Body of pancreas (tissue), 4 donors: ENCODE results near the gene FAM204A. TPM values are rescaled to one million over a fixed set of nuclear protein-coding genes. Genes with fewer than 3 reads are reported as not detected.

Experiments
- ATAC-seq: fragments of 150-250 bp; one replicate; pipeline ENCODE4 v1.9.1; 2016
- DNase-seq, 4 donors: peaks; one replicate each; pipeline ENCODE4 v3.0.0-alpha.2; 2019
- H3K27ac ChIP-seq, 4 donors: fragments of 200-600 bp; sonication (generic); 1 replicate in 3 of 4; 2 replicates in 1 of 4; pipeline versions ENCODE4 v1.5.1 to v1.6.1; 2016 to 2019; ENCODE audit warnings: mild to moderate bottlenecking in 1 of 4, mixed read lengths in 1 of 4, moderate library complexity in 1 of 4
- H3K27me3 ChIP-seq, 2 donors: fragments of 200-600 bp; sonication (generic); one replicate each; pipeline ENCODE4 v1.6.0; 2016; ENCODE audit warnings: mild to moderate bottlenecking in 1 of 2
- H3K36me3 ChIP-seq, 2 donors: fragments of 200-600 bp; sonication (generic); replicated peaks in 1 of 2; 2 replicates each; pipeline ENCODE4 v1.5.1; 2016; ENCODE audit warnings: low read depth in 2 of 2; ENCODE audit not compliant: insufficient read depth in 1 of 2
- H3K4me1 ChIP-seq: fragments of 200-600 bp; sonication (generic); one replicate; pipeline ENCODE4 v1.6.0; 2016
- H3K4me3 ChIP-seq, 2 donors: fragments of 200-600 bp; sonication (generic); 1 replicate in 1 of 2; 2 replicates in 1 of 2; pipeline ENCODE4 v1.5.1; 2016 to 2019
- H3K9me3 ChIP-seq, 3 donors: fragments of 200-600 bp; sonication (generic); 1 replicate in 2 of 3; 2 replicates in 1 of 3; pipeline ENCODE4 v1.5.1; 2016
- POLR2A ChIP-seq, 3 donors: fragments of 450-650 bp; IDR thresholded peaks; one replicate each; pipeline ENCODE4 v1.6.1; 2016; ENCODE audit warnings: antibody characterized with exemption in 3 of 3, mild to moderate bottlenecking in 2 of 3
- WGBS, 2 donors: methylation state at CpG; one replicate each; pipeline ENCODE4 v1.1.5; 2017; 5-methylcytosine and 5-hydroxymethylcytosine counted together
- intact Hi-C: fragments of 100-400 bp; cut with DNase I; formaldehyde crosslinking; loops from one replicate; pipeline ENCODE4 v1.15.1; 2023
- total RNA-seq, 2 donors: library from RNA; depleted of rRNA; stranded (reverse); fragments of >200 nt; gene quantifications; one replicate each; pipeline ENCODE4 v1.1.0, GENCODE V29; 2016
- TF ChIP-seq, protein P1 (sequence below), 7 experiments: fragments of 450-650 bp in 4 of 7; fragments of 200-600 bp in 3 of 7; sonication (generic) in 3 of 7; IDR thresholded peaks; one replicate each; pipeline ENCODE4 v1.5.1; 2016 to 2019; ENCODE audit warnings: antibody characterized with exemption in 7 of 7

FAM204A gene
- total RNA-seq, 2 donors from 2014 or later: 8.6 to 57.4 TPM

DNA sequence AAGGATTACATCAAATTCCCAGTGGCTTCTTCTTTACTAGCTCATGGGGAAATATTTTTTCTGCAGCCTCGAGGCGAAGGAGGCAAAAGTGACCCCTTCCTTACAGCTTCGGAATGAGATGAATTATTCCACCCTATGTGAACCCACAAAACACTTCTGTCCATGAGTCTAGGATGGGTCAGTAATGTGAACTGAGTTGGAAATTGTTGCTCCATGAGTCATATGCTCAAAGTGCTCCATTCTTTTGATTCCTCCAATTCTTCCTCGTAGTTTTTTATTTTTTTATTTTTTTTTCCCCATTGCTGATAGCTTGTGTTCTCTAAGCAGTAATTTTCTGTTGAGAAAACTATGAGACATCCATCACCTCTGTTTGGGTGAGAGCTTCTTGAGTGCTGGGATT lies 31.7 kb upstream of the FAM204A start:
- no peaks in the 10 kb centered on the region for H3K4me1 ChIP-seq
- 46 to 47% methylated on average over 4 of the region's 4 CpGs for WGBS, 2 donors
- no peaks in the 10 kb centered on the region for H3K36me3 ChIP-seq
- DNase-seq: no peak
- H3K27ac ChIP-seq: no peak overlapping the region
- no peak overlapping the region for H3K4me3 ChIP-seq
- TF ChIP-seq POLR2A (IDR thresholded peaks at IDR 0.05): no peak
- TF ChIP-seq, protein P1, sequence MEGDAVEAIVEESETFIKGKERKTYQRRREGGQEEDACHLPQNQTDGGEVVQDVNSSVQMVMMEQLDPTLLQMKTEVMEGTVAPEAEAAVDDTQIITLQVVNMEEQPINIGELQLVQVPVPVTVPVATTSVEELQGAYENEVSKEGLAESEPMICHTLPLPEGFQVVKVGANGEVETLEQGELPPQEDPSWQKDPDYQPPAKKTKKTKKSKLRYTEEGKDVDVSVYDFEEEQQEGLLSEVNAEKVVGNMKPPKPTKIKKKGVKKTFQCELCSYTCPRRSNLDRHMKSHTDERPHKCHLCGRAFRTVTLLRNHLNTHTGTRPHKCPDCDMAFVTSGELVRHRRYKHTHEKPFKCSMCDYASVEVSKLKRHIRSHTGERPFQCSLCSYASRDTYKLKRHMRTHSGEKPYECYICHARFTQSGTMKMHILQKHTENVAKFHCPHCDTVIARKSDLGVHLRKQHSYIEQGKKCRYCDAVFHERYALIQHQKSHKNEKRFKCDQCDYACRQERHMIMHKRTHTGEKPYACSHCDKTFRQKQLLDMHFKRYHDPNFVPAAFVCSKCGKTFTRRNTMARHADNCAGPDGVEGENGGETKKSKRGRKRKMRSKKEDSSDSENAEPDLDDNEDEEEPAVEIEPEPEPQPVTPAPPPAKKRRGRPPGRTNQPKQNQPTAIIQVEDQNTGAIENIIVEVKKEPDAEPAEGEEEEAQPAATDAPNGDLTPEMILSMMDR (IDR thresholded peaks at IDR 0.05): no peak
- no peaks in the 10 kb centered on the region for H3K27me3 ChIP-seq
- intact Hi-C loops: no loop called here
- no peaks in the 10 kb centered on the region for H3K9me3 ChIP-seq
- ATAC-seq: no peak

DNA sequence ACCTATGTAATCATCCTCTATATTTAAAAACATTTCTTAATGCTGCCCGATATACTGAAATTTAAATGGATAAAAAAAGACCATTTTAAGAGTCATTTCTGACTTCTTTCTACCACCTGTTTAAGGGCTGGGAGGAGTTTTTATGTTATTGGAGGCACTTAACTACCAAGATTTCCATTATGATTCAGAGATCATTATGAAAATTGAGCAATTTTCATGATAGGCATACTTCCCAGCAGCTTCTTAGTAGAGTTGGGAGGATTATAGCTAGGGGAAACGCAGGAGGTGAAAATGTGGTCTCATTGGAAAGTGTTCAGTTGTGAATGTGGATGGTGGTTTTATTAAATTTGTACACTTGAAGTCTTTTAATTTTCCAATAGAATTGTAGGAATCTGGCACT lies 28.4 kb upstream of the FAM204A start:
- ATAC-seq (no peak), DNase-seq (no peak)
- Histone ChIP-seq H3K9me3 (no peaks in the 10 kb centered on the region), H3K4me1 (no peaks in the 10 kb centered on the region), H3K27ac (no peak overlapping the region), H3K27me3 (no peaks in the 10 kb centered on the region), H3K4me3 (no peak overlapping the region), H3K36me3 (no peaks in the 10 kb centered on the region)
- TF ChIP-seq POLR2A (IDR thresholded peaks at IDR 0.05): no peak
- TF ChIP-seq, protein P1 (IDR thresholded peaks at IDR 0.05): no peak
- intact Hi-C loops: no loop called here
- 92% methylated on average over 2 of the region's 2 CpGs for WGBS, 2 donors

DNA sequence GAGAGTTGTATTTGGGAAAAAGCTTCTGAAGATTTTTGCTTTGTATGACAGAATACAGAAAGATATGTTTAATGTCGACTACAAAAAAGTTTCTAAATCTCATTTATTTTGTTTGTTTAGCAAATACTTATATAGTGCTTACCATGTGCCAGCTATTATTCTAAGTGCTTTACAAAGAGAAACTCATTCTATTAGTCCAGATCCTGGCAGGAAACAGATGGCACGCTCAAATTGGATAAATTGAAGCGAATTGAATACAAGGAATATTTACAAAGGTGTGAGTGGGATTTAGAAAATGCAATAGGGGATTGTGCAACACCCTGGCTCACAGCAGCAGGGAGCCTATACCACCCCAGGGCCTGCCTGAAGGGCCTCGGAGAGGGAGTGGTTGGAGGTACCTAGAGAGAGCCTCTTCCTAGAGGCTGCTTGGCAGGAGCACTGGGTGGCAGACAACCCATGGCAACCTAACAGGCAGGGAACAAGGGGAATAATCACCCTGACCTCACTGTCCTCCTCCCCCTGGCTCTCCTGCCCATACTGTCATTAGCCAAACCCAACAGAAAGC lies 27.6 kb upstream of the FAM204A start:
- DNase-seq: no peak
- WGBS, 2 donors: 55 to 64% methylated on average over 4 of the region's 4 CpGs
- intact Hi-C loops: no loop called here
- H3K36me3 ChIP-seq: no peaks in the 10 kb centered on the region
- H3K27me3 ChIP-seq: no peaks in the 10 kb centered on the region
- no peak for ATAC-seq
- no peak overlapping the region for H3K27ac ChIP-seq
- H3K9me3 ChIP-seq: no peaks in the 10 kb centered on the region
- H3K4me1 ChIP-seq: no peaks in the 10 kb centered on the region
- H3K4me3 ChIP-seq: no peak overlapping the region
- TF ChIP-seq POLR2A (IDR thresholded peaks at IDR 0.05): no peak
- TF ChIP-seq, protein P1 (IDR thresholded peaks at IDR 0.05): no peak

DNA sequence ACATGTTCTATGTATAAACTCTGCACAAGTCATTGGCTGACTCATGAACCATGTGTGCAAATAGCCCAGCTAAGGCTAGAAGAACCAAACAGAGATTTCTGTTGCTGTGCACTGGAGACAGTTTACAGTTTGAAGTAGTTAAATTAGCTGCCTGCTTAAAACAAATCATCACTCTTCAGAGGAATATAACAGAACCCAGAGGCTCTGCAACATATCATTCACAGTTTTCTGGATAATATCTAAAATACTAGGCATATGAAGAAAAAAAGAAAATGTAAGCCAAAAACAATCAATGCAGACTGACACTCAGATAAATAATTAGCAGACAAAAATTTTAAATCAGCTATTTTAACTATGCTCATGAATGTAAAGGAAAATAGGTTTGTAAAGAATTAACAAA lies 23.6 kb upstream of the FAM204A start:
- no peak overlapping the region for H3K4me3 ChIP-seq
- H3K9me3 ChIP-seq: no peaks in the 10 kb centered on the region
- intact Hi-C loops: no loop called here
- ATAC-seq: no peak
- H3K36me3 ChIP-seq: no peaks in the 10 kb centered on the region
- TF ChIP-seq, protein P1 (IDR thresholded peaks at IDR 0.05): no peak
- no peak for TF ChIP-seq POLR2A (IDR thresholded peaks at IDR 0.05)
- H3K27ac ChIP-seq: no peak overlapping the region
- no peaks in the 10 kb centered on the region for H3K4me1 ChIP-seq
- DNase-seq: no peak
- H3K27me3 ChIP-seq: no peaks in the 10 kb centered on the region

DNA sequence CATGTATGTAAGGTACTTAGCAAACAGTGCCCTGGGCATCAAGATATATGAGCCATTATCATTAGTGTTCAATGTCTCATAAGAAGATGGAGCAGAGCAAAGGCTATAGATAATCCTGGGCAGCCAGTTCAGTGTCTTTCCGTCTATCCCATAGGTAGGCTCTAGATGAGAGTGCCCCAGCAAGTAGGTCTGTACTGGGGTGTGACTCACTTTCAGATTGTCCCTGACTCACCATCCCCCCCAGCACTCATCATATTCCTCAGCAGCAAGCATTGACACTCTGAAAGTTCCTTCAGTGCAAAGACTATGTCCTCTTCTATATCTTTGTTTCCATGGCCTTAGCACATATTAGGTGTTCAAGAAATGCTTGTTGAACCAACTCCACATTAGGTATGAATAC lies 20.0 kb upstream of the FAM204A start:
- 74 to 90% methylated on average over 1 of the region's 1 CpG for WGBS, 2 donors
- no peaks in the 10 kb centered on the region for H3K27me3 ChIP-seq
- TF ChIP-seq, protein P1 (IDR thresholded peaks at IDR 0.05): no peak
- TF ChIP-seq POLR2A (IDR thresholded peaks at IDR 0.05): no peak
- H3K27ac ChIP-seq: no peak overlapping the region
- H3K4me1 ChIP-seq: no peaks in the 10 kb centered on the region
- intact Hi-C loops: no loop called here
- no peak for DNase-seq
- H3K9me3 ChIP-seq: no peaks in the 10 kb centered on the region
- no peak for ATAC-seq
- H3K4me3 ChIP-seq: no peak overlapping the region
- no peaks in the 10 kb centered on the region for H3K36me3 ChIP-seq
